ENCODE data around the gene ARRB2. TPM values are rescaled to one million over a fixed set of nuclear protein-coding genes. Genes with fewer than 3 reads are reported as not detected.
"Not testable (repeated sequence)": the region's sequence is repeated elsewhere in the genome, so short reads cannot be mapped to it uniquely, and the experiment has no call there.

The ARRB2 gene
- total RNA-seq, 1 donor from 2014 or later = 47.4 TPM

GRCh38 chr17:4690745-4691144, 19.7 kb upstream of the ARRB2 start:
- no peak for TF ChIP-seq CTCF (conservative IDR thresholded peaks at IDR 0.05)
- peaks cover 54% of the 10 kb centered on the region for H3K36me3 Mint-ChIP-seq
- no peak overlapping the region for H3K4me3 Mint-ChIP-seq

GRCh38 chr17:4691686-4692085, 18.7 kb upstream of the ARRB2 start:
- DNase-seq (ENCODE audit: extremely low spot score, unreplicated experiment) = no peak
- H3K27me3 Mint-ChIP-seq = no peaks in the 10 kb centered on the region
- no peak overlapping the region for H3K27ac Mint-ChIP-seq
- H3K36me3 Mint-ChIP-seq = peaks cover 57% of the 10 kb centered on the region
- no peak for TF ChIP-seq CTCF (conservative IDR thresholded peaks at IDR 0.05)
- H3K4me1 Mint-ChIP-seq (ENCODE audit: unreplicated experiment) = no peaks in the 10 kb centered on the region
- H3K9me3 Mint-ChIP-seq = no peaks in the 10 kb centered on the region
- H3K4me3 Mint-ChIP-seq = no peak overlapping the region

More at GRCh38 chr17:4690745-4691144, 19.7 kb upstream of the ARRB2 start:
- no peak for DNase-seq (ENCODE audit: extremely low spot score, unreplicated experiment)
- Mint-ChIP-seq H3K27ac (no peak overlapping the region), H3K4me1 (ENCODE audit: unreplicated experiment) (no peaks in the 10 kb centered on the region), H3K9me3 (no peaks in the 10 kb centered on the region), H3K27me3 (no peaks in the 10 kb centered on the region)

GRCh38 chr17:4693416-4693815, 17.0 kb upstream of the ARRB2 start:
- Mint-ChIP-seq H3K27me3 (no peaks in the 10 kb centered on the region), H3K4me3 (no peak overlapping the region), H3K4me1 (ENCODE audit: unreplicated experiment) (no peaks in the 10 kb centered on the region), H3K9me3 (no peaks in the 10 kb centered on the region), H3K27ac (no peak overlapping the region), H3K36me3 (peaks cover 47% of the 10 kb centered on the region)
- TF ChIP-seq CTCF (conservative IDR thresholded peaks at IDR 0.05) = no peak
- DNase-seq (ENCODE audit: extremely low spot score, unreplicated experiment) = no peak

GRCh38 chr17:4696437-4696805, 14.0 kb upstream of the ARRB2 start:
- H3K4me3 Mint-ChIP-seq = no peak overlapping the region
- H3K9me3 Mint-ChIP-seq = no peaks in the 10 kb centered on the region
- H3K4me1 Mint-ChIP-seq (ENCODE audit: unreplicated experiment) = peaks cover 6% of the 10 kb centered on the region
- no peak for DNase-seq (ENCODE audit: extremely low spot score, unreplicated experiment)
- no peaks in the 10 kb centered on the region for H3K27me3 Mint-ChIP-seq
- H3K27ac Mint-ChIP-seq = no peak overlapping the region
- H3K36me3 Mint-ChIP-seq = peaks cover 22% of the 10 kb centered on the region
- TF ChIP-seq CTCF (conservative IDR thresholded peaks at IDR 0.05) = no peak

GRCh38 chr17:4699401-4700056, 10.9 kb upstream of the ARRB2 start:
- H3K9me3 Mint-ChIP-seq; H3K4me3 Mint-ChIP-seq; H3K27me3 Mint-ChIP-seq; DNase-seq (ENCODE audit: extremely low spot score, unreplicated experiment); H3K27ac Mint-ChIP-seq: not testable (repeated sequence)
- peaks cover 10% of the 10 kb centered on the region for H3K36me3 Mint-ChIP-seq
- peaks cover 23% of the 10 kb centered on the region for H3K4me1 Mint-ChIP-seq (ENCODE audit: unreplicated experiment)

- H3K4me1 Mint-ChIP-seq (ENCODE audit: unreplicated experiment) = peaks cover 30% of the 10 kb centered on the region
- no peak overlapping the region for H3K27ac Mint-ChIP-seq
- H3K4me3 Mint-ChIP-seq = peak overlapping the region; percentile 60
- H3K27me3 Mint-ChIP-seq = no peaks in the 10 kb centered on the region
- no peak for DNase-seq (ENCODE audit: extremely low spot score, unreplicated experiment)
- H3K9me3 Mint-ChIP-seq = no peaks in the 10 kb centered on the region
- TF ChIP-seq CTCF (conservative IDR thresholded peaks at IDR 0.05) = no peak
- H3K36me3 Mint-ChIP-seq = peaks cover 9% of the 10 kb centered on the region
Observed at GRCh38 chr17:4701116-4701515, 9.3 kb upstream of the ARRB2 start.

Data from type B pancreatic cell (in vitro differentiated cells).